Inflammatory macrophage treated with lipopolysaccharide for 4 hours (primary cell): ENCODE measurements around the gene ST14.
"Not testable (repeated sequence)": the region's sequence is repeated elsewhere in the genome, so short reads cannot be mapped to it uniquely, and the experiment has no call there.

Experiments
- DNase-seq: peaks from one replicate; pipeline ENCODE4 v3.0.0-alpha.2; 2020

Gene ST14

DNA sequence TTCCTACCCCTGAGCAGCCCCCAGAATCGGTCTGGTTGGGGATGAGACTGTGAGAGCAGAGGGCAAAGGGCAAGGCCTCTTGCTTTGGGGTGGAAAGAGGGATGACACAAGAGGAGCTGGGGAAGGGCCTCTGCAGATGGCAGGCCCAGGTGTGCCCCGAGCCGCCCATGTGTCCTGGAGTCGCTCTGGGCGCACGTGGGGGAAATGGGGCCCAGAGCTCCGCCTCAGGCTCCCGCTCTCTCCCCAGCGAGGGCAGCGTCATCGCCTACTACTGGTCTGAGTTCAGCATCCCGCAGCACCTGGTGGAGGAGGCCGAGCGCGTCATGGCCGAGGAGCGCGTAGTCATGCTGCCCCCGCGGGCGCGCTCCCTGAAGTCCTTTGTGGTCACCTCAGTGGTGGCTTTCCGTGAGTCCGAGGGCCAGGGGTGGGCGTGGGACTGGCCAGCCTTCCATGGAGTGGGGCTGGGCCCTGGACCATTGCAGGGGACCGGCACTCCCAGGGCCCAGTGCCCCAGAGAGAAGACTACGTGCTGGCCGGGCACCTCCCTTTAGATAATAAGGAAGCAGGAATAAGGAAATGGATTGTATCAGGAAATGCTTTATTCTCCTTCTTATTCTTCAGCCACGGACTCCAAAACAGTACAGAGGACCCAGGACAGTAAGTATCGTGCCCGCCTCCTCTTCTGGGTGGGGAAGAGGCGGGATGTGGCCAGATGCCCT lies 30.1 kb downstream of the ST14 start:
- DNase-seq = peak; percentile 35

DNA sequence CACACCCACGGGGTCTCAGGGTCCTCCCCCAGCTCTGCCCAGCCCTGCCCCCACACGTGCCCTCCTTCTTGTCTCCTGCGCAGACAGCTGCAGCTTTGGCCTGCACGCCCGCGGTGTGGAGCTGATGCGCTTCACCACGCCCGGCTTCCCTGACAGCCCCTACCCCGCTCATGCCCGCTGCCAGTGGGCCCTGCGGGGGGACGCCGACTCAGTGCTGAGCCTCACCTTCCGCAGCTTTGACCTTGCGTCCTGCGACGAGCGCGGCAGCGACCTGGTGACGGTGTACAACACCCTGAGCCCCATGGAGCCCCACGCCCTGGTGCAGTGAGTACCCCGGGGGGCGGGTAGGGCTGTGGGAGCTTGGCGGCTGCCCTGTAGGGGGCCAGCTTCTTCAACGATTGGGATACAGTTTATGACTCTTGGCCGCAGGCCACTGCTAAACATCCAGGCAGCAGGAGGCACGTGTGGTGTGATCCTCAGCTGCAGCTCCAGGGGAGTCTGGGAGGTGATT lies 30.8 kb downstream of the ST14 start:
- DNase-seq = no peak

GRCh38 chr11:130191896-130192295 lies 32.3 kb downstream of the ST14 start:
- DNase-seq = no peak

DNA sequence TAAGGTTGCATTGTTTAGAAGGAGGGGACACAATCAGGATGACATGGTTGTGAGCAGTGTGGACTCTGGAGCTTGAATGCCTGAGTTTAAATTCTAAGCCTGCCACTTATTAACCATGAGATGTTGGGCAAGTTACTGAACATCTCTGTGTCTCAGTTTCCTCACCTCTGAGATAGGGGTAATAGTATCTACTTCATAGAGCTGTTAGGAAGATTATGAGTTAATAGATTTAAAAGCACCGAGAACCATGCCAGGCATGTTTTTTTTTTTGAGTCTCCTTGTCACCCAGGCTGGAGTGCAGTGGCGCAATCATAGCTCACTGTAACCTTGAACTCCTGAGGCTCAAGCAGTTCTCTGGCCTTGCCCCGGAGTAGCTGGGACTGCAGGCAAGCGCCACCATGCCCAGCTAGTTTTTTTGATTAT lies 33.3 kb downstream of the ST14 start:
- DNase-seq = no peak

GRCh38 chr11:130193551-130193950 lies 34.0 kb downstream of the ST14 start:
- DNase-seq = not testable (repeated sequence)

- DNase-seq = no peak
Observed at GRCh38 chr11:130194241-130195023, 34.9 kb downstream of the ST14 start.

DNA sequence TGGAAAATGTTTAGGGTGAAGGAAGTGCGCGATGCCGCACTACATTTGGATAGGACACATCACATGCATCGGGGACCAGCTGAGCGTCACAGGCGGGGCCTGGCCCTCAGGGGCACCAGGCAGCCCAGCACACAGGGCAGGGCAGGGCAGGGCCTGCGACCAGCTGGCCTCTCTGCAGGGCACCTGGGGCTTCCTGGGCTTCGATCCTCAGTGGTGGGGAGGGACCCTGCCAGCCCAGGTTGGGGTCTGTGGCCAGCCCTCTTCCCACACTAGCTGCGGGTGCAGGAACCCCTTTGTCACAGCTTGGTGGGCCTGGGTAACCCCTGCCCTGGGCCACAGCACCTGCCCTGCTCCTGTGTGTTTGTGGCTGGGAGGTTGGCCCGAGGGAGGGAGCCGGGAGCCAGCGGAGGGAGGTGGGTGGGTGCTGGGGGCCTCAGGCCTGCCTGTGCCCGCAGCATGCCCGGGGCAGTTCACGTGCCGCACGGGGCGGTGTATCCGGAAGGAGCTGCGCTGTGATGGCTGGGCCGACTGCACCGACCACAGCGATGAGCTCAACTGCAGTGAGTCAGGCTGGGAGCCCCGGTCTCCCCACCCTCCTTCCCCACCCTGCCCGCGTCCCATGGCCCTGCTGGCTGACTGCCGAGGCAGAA lies 37.9 kb downstream of the ST14 start:
- no peak for DNase-seq

DNA sequence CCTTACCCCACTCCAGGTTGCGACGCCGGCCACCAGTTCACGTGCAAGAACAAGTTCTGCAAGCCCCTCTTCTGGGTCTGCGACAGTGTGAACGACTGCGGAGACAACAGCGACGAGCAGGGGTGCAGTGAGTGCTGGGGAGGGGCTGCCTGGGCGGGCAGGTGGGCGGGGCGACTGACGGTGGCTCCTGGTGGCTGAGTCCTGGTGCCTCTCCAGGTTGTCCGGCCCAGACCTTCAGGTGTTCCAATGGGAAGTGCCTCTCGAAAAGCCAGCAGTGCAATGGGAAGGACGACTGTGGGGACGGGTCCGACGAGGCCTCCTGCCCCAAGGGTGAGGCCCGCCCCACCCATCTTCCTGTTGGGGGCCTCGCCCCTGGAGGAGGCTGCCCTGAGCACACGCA lies 38.7 kb downstream of the ST14 start:
- DNase-seq = no peak

- DNase-seq = no peak
Observed at GRCh38 chr11:130198964-130199363, 39.4 kb downstream of the ST14 start.

- no peak for DNase-seq
Observed at GRCh38 chr11:130199792-130200191, 40.2 kb downstream of the ST14 start.

DNA sequence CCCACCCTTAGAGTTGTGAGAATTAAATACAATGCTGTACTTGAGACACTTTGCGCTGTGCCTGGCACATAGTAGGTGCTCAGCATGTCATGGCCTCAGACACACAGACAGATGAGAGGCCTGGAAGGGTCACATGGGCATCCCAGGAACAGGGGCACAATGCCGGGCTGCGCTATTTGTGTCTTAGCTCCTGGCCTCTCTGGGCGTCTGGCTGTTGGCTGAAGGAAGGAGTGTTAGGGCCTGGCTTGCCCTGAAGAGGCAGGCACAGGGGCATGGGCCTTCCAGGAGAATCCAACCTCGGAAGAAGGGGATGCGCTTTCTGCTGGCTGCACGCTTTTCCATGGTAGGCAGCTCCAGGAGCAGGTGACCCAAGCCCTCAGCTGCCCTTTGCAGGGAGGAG lies 41.4 kb downstream of the ST14 start:
- no peak for DNase-seq

- peak; percentile 28 for DNase-seq
Observed at GRCh38 chr11:130202009-130202817, 42.6 kb downstream of the ST14 start.

GRCh38 chr11:130202818-130203689 lies 43.5 kb downstream of the ST14 start:
- no peak for DNase-seq

DNA sequence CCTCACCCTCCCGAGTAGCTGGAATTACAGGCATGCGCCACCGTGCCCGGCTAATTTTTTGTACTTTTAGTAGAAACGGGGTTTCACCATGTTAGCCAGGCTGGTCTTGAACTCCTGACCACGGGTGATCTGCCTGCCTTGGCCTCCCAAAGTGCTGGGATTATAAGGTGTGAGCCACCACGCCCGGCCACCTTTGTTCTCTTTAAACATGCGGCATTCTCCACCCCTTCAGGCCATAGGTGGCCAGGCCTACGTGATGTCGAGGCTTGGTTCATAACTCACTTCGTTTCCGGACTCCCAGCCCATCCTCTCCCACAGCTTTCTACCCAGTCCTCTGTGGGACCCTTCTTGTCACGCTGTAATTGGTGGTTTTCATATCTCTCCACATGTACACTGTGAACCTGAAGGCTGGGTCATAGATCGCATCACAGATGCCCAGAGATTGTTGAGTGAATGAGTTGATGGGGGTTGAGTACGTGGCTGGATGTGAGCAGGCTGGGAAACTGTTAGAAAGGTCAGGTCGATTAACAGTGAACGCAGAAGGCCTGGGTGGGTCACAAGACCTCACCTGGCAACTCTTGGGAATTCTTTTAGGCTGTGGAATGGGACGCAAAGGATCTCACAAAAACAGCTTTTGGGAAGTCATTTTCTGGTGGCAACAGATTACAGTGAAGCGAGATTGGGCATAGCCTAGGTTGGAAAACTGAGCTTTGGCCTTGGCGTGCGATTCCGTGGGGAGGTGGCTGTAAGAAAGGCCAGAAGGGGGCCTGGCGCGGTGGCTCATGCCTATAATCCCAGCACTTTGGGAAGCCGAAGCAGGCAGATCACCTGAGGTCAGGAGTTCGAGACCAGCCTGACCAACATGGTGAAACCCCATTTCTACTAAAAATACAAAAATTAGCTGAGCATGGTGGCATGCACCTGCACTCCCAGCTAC lies 44.5 kb downstream of the ST14 start:
- DNase-seq = no peak

DNA sequence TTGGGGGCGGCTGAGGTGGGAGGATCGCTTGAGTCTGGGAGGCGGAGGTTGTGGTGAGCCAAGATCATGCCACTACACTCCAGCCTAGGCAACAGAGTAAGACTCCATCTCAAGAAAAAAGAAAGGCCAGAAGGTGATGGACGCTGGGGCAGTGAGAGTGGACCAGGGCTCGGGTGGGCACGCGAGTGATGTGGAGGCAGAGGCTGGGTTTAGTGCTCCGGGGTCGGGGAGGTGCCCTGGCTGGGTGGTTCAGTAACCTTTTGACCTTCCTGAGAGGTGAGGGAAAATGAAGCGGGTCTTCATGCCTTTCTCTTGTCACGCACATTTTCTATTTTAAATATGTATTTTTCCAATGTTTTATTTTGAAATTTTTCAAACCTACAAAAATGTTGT lies 45.1 kb downstream of the ST14 start:
- no peak for DNase-seq

- no peak for DNase-seq
Observed at GRCh38 chr11:130206141-130206540, 46.6 kb downstream of the ST14 start.

GRCh38 chr11:130208241-130209127 lies 48.9 kb downstream of the ST14 start:
- no peak for DNase-seq

GRCh38 chr11:130209128-130209932 lies 49.7 kb downstream of the ST14 start:
- no peak for DNase-seq
